HPDE6-E6E7 (cell line): Measurements from ENCODE around the gene API5.
A peak's percentile ranks its signal among the peaks of the same experiment; 100 is the strongest.
"Not testable (repeated sequence)": the region's sequence is repeated elsewhere in the genome, so short reads cannot be mapped to it uniquely, and the experiment has no call there.

Source experiments
- DNase-seq: peaks from one replicate; pipeline ENCODE4 v3.0.0; 2011; ENCODE audit warnings: missing footprints; ENCODE audit errors: extremely low spot score

Gene API5

GRCh38 chr11:43311791-43312607, at the start of gene API5:
Gene API5, plus strand, starts transcription at chr11:43311996. Its CDS starts 132 bp downstream, at chr11:43312128.
- DNase-seq: peak; percentile 74

- DNase-seq: no peak
Measured at GRCh38 chr11:43267856-43268580, 43.8 kb upstream of the API5 start.

- DNase-seq: no peak
Measured at GRCh38 chr11:43268786-43269185, 43.0 kb upstream of the API5 start.

- no peak for DNase-seq
Measured at GRCh38 chr11:43269254-43269918, 42.4 kb upstream of the API5 start.

- DNase-seq: no peak
Measured at GRCh38 chr11:43270468-43270867, 41.3 kb upstream of the API5 start.

- peak; percentile 34 for DNase-seq
Measured at GRCh38 chr11:43278193-43278956, 33.4 kb upstream of the API5 start.

GRCh38 chr11:43282607-43283440, 29.0 kb upstream of the API5 start:
- DNase-seq: no peak

DNA sequence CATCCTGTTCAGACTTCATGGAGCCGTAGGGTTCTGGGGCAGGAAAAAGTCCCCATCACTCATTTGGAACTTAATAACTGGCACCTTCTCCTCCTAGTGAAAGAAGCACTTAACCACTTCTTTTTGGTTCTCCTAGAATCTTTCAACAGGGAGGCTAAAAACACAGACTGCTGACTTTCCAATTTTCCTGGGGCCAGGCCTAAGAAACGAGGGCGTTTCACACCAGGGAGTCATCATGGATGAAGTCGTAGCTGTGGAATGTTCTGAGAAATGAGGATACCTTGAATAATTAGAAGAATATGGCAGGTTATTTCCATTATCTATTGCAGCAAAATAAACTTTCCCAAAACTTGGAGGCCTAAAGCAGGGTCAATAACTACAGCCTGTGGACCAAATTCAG, 26.0 kb upstream of the API5 start:
- DNase-seq: no peak

DNA sequence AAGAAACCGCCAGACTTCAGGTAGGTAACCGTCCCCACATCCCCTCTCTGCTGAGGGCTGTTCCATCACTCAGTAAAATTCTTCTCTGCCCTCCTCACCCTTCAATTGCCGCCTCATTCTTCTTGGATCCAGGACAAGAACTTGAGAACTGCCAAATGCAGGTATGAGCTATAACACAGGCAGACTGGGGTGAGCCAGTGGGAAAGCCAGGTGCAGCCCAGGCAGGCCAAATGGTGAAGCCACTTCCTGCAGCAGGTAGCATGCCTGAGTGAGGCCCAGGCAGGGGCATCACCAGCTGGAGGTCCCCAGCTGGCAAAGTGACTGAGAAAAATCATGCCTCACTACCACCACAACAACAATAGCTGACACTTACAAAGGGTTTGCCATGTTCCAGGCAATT, 22.4 kb upstream of the API5 start:
- no peak for DNase-seq

DNA sequence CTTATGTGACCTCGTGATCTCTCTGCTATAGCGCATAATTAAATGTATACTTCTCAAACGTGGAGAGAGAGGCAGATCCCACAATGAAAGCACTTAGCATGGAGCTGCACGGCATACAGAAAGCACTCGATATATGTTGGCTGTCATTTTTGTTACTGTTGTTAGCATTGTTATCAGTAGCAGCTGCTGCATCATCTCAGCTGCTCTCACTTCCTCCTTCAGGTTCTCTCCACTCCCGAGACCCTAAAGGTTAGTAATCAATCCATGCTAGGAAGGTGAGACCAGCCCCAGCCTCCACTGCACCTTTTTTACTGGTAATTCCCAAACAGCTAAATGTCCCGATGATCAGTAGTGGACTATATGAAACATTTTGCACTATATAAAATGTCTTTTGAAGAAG, 13.4 kb upstream of the API5 start:
- no peak for DNase-seq

- DNase-seq: no peak
Measured at GRCh38 chr11:43315966-43316365, 4.2 kb downstream of the API5 start.

DNA sequence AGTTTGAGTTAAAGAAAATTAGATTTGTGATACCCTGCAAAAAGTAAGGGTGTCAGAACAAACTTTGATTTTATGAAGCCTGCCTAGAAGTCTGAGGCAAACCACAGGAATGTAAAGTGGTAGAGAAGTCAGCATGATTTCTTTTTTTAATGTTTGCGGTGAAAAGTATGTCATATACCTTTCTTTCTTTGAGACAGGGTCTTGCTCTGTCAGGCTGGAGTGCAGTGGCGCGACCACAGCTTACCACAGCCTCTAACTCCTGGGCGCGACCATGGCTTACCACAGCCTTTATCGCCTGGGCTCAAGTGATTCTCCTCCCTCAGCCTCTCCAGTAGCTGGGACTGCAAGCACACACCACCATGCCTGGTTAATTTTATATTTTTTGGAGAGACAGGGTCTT, 4.7 kb downstream of the API5 start:
- DNase-seq: no peak

DNA sequence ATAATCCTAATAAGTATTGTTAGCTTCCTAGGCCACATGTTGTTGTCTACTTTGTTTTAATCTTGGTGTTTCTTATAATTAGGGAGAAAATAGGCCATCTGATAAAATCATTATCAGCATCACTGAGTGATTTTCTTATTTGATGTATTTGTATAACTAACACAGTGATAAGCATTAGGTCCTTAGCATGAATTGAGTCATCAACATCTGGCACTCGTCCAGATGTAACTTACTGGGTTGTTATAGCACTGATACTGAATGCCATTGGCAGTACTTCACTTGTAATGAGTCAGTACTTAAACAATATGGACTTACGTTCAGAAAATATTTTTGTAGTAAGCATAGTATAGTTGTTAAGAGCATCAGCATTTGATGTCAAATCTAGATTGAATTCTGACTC, 16.2 kb downstream of the API5 start:
- DNase-seq: peak; percentile 34

DNA sequence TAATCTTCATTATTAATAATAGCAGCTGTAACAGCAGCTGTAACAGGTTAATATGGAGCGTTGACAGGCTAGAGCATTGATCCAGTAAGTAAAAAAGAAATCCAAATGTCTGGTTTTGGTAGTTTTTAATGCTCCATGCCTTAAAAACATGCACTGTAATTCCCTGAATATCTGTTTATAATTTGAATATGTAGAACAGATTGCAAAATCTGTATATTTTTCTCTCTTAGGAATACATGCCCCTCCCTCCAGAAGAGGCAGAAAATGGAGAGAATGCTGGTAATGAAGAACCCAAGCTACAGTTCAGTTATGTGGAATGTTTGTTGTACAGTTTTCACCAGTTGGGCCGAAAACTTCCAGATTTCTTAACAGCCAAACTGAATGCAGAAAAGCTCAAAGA, 16.7 kb downstream of the API5 start:
- no peak for DNase-seq

DNA sequence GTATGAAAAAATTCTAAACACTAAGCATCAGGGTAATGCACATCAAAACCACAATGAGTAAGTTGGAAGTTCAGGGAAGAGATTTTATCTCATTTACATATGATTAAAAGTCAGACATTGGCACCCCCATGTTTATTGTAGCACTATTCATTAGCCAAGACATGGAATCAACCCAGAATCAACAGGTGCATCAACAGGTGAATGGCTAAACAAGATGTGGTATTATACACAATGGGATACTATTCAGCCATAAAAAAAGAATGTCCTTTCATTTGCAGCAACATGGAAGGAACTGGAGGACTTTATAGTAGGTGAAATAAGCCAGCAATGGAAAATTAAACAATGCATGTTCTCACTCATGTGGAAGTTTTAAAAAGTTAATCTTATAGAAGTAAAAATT, 29.4 kb downstream of the API5 start:
- DNase-seq: no peak

GRCh38 chr11:43351426-43351825, 39.6 kb downstream of the API5 start:
- not testable (repeated sequence) for DNase-seq

DNA sequence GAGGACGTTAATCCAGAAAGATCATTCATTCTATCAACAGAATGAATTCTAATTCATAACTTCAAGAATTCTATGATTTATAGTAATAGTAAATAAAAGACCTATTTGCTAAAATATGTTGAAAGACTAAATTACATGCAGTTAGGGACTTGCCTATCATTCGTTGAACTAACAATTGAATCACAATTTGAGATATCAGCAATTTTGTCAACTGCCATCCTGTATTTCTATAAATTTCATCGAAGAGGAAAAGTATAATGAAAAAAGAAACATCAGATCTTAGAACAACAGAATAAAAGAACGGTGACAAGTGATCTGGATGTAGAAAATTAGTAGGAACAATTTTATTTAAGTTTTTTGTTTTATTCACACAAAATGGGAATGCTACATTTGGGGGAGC, 42.5 kb downstream of the API5 start:
- no peak for DNase-seq

DNA sequence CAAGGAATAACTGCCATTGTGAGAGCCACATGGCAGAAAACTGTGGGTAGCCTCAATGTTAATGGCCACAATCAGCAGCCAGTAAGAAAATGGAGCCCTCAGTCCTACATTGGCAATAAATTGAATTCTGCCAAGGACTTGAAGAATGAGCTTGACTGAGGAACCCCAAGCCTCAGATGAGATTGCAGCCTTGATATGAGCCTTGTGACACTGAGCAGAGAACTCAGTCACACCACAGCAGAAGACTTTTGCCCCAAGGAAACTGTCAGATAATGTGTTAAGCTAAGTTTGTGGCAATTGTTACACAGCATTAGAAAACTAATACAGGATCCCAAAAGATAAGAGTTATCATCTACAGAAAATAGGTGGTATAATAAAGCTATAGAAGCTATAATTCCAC, 44.5 kb downstream of the API5 start:
- DNase-seq: no peak

DNA sequence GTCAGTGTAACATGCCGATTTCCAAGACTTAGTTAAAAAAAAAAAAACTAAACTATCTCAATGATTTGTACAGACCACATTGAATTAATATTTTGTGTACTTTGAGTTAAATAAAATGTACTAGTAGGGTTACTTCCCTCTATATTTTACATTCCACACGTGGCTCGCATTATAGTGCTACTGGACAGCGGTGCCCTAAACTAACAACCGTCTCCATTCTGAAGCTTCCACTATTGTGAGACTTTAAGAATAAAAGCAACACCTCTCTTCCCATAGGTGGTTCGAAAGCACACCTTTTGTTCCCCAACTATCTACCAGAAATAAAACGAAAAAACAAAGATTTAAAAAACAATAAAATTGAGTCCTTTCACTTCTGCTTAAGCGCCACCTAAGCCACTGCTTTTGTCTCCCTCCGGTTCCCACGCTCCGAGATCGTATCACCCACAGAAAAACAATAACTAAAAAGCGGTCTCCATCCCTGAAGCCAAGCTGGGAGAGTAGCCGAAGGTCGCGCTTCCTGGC, 46.5 kb downstream of the API5 start:
- no peak for DNase-seq

- DNase-seq: peak; percentile 89
Measured at GRCh38 chr11:43358801-43359421, 47.1 kb downstream of the API5 start, which contains the start of gene TTC17. Gene TTC17, plus strand, starts transcription at chr11:43358920. Its CDS starts 35 bp downstream, at chr11:43358955.
